8988T (cell line): Measurements from ENCODE around the gene MEGF6.

ENCODE experiments used
- DNase-seq: peaks from one replicate; pipeline ENCODE4 v3.0.0; 2011

MEGF6 gene

DNA sequence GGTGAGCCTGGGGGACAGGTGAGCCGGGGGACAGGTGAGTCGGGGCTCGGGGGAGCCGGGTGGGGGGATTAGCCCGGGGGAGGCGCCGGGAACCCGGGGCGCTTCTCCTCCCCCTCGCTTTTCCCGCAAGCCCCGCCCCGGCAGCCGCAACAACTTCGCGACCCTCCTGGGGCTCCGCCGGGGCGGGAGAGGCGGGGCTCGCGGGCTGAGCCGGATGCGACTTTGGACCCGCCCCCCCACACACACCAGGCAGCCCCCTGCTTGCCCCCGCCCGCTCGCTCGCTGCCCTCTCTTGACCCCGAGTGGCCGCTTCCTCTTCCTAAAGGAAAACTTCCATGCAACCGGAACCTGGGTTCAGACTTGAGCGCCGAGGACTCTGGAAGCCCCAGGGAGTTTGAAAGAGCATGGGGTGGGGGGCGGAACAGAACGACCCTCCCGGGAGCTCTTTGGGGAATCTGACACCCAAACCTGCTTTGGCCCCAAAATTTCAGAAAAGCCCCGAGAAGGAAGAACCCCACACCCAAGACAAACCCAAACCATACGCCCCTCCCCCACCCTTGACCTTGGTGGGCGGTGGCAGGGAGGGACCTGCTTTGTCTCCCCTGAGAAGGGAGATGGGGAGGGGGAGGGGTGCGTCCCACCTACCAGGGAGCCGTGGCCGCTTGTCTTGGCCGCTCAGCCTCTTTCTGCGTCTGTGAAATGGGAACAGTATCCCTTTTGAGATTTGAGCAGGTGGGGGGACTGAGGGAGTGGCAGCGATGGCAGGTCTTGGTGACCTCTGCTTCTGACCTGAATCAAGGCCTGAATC lies 156.3 kb downstream of the MEGF6 start:
- DNase-seq: no peak

DNA sequence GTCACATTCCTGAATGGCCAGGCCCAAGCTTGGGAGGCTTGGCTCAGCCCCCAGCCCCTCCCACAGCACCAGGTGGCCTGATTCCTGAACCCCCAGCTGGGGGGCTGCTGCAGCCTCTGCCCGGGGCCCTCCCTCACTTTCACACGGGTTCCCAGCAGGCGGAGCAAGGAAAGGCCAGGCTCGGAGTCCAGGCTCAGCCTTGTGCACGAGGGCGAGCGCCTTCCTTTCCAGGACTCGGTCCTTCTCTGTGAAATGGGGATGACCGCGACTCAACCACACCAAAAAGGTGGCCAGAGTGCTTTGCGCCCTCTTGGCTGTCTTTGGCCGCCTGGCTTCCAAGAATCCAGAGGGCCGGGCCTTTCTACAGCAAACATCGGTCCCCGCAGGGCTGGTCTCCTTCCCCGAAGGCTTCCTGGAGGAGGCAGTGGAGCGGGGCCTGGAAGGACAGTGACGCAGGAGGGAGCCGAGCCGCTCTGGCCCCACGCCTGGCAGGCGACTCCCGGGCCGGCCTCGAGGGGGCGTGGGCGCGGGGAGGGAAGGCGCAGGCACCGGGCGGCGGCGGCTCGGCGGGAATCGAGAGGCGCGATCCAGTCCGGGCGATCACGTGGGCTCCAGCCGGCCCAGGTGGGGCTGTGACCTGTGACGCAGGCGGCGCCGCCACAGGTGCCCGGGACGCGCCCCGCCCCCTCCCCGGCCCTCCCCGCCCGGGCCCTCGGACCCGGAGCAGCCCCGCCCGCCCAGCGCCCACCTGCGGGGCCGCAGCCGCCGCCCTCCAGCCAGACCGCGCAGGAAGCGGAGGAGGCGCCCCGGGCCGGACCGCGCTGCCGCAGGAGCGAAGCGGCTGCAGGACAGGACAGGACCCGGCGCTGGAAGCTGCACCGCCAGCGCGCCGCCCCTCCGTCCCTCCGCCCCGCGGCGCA lies 157.2 kb downstream of the MEGF6 start, which contains the start of gene ARHGEF16:
Gene ARHGEF16 (plus strand): TSS at position 775 of the 920 bp plus-strand sequence. CDS start 8,420 bp downstream, outside the sequence.
- DNase-seq: peak; percentile 76

DNA sequence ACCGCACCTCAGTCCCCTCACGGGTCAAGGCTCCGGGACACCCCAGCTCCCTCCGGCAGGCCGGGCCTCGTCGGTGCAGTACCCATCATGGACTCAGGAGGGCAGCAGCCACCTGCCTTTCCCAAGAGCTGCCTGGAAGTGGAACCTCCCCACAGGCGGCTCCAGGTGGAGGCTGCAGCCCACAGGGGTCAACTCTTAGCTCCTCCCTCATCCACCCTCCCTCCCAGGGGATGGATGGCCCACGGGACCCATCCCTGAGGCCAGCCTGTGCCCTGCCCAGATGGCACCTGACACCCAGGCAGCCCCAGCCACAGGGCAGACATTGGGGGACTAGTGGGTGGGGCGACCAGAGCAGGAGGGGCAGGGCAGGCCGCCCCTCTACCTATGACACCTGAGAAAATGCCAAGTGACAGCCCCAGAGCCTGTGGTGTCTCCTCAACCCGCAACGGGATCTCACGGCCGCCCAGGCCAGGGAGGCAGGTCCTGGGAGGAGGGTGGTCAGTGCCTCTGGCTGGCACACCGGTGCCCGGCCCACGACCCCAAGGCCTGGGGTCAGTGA lies 158.0 kb downstream of the MEGF6 start:
- DNase-seq: peak; percentile 84

GRCh38 chr1:3452866-3453175 lies 158.5 kb downstream of the MEGF6 start:
- DNase-seq: no peak

DNA sequence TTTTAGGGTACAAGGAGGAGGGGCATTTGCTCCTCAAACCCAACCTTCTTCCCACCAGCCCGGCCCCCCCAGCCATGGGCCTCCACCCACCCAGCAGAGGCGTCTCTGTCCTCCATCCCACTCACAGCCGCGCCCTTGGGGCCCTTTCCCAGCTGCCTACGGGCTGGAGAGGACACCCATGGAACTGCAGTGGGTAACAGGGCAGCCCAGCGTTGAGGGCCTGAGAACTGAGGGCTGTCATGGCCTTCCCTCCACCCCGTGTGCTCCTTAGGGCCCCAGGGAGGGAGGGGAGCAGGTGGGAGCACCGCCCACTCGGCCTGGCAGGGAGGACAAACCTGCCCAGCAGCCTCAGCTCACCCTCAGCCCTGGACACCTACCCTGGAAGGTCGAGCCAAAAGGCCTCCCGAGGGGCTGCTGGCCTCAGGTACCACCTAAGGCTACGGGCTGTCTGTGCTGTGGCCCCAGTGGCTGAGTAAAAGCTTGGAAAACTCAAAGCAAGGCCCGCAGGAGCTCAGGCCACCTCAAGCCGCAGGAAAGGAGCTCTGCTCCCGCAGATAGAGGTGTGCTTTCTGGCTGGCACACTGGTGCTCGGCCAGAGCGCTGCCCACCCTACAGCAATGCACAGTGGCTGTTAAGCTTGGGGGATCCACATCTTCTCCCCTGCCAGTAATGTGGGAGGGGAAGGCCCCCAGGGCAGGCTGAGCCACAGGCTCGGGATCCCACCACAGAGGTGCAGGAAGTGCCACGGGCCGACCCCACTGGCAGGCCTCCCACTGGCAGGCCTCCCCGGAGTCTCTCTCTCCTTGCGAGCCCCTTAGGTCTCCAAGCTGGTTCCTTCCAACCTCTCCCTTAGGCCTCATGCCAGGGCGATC lies 159.1 kb downstream of the MEGF6 start:
- no peak for DNase-seq

DNA sequence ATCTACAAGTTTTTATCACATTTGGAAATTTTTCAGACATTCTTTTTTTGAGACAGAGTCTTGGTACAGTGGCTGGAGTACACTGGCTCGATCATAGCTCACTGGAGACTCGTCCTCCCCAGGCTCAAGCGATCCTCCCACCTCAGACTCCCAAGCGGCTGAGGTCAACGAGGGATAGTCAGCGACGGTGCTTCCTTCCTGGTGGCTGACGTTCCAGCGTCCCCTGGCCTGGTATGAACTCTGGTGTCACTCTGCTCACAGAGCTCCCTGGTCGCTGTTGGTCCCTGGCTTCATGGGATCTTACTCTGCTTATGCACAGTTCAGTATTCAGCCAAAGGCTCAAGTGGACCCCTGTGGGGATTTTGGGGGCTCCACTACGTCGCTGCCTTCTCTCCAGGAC lies 160.3 kb downstream of the MEGF6 start:
- no peak for DNase-seq

DNA sequence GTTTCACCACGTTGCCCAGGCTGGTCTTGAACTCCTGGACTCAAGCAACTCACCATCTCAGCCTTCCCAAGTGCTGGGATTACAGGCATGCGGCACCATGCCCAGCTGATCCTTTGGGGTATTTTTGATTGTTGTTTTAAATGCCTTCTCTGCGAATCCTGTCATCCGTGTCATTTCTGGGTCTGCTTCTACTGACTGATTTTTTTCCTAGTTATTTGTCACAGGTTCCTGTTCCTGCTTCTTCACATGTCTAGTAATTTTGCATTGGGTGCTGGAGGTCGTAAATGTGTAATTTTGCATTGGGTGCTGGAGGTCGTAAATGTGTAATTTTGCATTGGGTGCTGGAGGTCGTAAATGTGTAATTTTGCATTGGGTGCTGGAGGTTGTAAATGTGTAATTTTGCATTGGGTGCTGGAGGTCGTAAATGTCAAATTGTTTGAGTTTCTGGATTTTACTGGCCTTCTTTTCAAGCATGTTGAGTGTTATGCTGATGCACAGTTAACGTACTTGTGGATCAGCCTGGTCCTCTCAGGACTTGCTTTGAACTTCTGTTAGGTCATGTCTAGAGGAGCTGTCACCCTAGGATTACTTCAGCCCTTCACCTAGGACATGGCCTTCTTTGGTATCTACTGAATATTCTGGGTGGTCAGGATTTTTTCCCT lies 161.0 kb downstream of the MEGF6 start:
- no peak for DNase-seq

DNA sequence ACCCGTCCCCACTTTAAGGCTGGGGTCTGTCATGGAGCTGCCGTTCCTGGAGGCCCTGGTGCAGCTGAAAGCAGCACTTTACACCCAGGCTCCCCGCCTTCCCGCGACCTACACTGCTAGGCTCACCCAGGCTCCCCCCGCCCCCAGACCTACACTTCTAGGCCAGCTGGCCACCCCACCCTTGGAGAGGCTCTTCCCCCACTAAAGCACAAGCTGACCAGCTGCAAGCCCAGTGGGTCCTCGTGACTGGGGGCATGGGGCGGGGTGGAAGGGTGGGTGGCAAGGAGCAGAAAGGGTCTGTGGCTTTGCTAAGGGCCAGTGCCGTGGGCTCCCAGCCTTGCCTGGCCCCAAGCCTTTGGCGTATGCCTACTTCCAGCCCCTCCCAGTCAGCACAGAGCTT lies 166.6 kb downstream of the MEGF6 start:
- DNase-seq: no peak

DNA sequence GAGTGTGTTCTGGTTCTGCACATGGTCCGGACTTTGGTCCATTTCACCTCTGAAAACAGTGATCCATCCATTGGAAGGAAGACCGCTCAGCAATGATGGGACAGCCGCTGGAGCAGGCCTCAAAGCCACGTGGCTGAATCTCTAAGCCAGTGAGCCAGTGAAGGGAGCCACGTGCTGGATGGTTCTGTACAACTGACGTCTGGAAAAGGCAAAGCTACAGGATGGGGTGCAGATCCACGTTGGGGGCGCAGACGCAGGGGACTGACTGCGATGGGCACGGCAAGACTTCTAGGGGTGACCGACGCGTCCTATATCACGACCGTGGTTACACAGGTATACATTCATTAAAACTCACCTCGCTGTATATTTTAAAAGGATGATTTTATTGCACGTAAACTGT lies 167.0 kb downstream of the MEGF6 start:
- no peak for DNase-seq

DNA sequence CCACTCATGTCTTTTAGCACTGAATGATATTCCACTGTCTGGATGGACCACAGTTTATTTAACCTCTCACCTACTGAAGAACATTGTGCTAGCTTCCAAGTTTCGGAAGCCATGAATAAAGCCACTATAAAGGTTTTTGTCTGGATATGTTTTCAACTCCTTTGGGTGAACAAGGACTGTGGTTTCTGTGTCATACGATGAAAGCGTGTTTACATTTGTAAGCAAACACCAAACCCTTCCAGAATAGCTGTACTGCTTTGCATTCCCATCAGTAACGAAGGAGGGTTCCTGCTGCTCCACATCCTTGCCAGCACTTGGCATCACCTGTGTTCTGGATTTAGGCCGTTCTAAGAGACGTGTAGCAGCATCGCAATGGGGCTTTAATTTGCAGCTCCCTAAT lies 167.5 kb downstream of the MEGF6 start:
- no peak for DNase-seq

DNA sequence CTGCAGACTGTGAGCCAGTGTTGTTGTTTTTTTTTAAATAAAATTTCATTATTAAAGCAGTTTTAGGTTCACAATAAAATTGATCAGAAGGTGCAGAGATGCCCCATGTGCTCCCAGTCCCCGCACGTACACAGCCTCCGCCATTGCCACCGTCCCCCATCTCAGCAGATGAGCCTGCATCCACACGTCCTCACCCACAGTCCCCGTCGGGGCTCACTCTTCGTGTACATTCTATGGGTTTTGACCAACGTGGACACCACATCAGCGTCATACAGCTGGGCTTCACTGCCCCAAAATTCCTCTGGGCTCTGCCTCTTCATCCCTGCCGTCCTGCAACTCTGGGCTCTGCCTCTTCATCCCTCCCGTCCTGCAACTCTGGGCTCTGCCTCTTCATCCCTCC lies 168.4 kb downstream of the MEGF6 start:
- DNase-seq: no peak

GRCh38 chr1:3442331-3442730 lies 169.0 kb downstream of the MEGF6 start:
- no peak for DNase-seq

DNA sequence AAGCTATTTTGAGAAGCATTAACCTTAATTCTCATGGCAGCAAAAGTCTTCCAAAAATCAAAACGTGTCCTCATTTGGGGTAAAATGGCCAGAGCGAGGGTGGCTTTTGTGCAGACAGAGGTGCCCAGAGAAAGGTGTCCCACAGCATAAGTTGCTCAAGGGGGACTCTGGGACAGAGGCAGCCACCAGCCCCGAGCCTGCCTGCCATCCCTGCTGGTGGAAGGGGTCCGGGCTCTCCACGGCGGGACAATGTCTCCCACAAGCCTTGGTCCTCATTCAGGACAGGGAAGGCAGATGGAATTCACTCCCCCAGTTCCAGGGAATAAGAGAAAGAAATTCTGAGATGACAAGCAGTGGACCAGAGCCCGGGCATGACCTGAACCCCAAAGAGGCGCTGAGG lies 169.4 kb downstream of the MEGF6 start:
- peak; percentile 0 for DNase-seq

GRCh38 chr1:3441410-3441847 lies 169.9 kb downstream of the MEGF6 start:
- no peak for DNase-seq

DNA sequence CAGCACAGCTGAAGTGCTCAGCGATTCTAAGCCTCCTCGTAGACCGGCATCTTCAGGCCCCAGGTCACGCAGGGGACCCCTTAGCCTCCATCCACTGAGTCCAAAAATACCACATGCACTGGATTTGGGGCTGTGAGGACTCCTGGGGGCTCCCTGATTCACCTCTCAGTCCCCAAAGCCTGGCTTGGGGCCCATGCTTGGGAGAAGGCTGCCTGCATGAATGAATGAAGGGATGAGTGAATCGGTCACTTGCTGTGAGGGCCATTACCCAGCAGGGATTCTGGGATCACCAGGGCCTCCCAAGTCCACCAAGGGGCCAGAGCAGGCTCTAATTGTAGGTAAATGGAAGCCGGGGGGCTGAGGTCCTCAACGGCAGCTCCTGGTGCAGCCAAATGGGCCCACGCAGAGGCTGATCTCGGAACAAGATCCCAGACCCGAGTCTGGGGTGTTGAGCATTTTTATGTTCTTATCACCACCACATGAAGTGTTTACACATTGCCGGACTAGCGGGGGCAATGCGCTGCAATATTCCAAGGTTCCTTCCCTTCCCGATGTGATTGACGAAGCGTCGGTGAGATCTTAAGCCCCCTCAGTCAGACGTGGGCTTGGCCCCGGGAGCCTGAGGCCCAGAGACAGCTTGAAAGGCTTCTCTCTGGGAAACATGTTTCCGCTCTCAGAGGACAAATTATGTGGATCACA lies 170.4 kb downstream of the MEGF6 start:
- DNase-seq: peak; percentile 1

DNA sequence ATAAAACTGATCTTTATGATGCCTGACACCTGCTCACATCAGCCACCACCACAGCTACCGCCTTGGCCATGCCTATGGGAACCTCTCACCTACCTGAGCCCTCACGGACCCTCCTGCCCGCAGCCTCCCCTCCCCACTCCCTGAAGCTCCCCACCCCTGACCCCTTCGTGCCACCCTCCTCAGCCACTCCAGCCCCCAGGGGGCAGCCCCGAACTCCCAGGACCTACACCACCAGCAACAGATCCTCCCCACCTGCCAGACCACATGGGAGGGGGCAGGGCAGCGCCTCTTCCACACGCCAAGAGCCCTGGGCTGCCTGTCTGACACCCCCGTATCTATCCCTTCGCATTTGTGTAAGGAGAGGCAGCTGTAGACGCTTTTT lies 171.0 kb downstream of the MEGF6 start:
- DNase-seq: peak; percentile 1
